Measurements from ENCODE around the gene CLEC2A.
"Not testable (repeated sequence)": the region's sequence is repeated elsewhere in the genome, so short reads cannot be mapped to it uniquely, and the experiment has no call there.

The CLEC2A gene

DNA sequence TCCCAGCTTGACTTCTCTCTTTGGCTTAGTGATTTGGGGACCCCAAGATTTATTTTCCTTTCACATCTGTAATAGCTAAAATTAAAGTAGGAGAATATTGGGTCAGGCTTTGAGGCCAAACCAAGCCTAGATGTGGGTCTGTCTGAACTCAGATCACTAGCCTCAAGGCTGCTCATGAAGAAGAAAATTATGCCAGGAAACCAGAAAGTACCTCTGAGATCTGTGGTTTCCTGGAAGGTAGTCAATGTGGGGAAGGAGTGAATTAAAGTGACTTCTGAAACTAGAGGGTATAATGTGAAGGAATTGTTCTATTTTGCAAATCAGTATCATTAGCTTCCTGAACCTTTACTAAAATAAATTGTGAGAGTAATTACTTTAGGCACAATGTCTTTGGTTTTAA is 25.7 kb upstream of the CLEC2A start:
- Histone ChIP-seq H3K4me1 (ENCODE audit: control insufficient read depth, low read depth, low read length) (peaks cover 2% of the 10 kb centered on the region), H2AK5ac (ENCODE audit: low read length) (no peak overlapping the region), H3K79me1 (ENCODE audit: low read length) (no peaks in the 10 kb centered on the region), H2BK5ac (ENCODE audit: low read length) (no peak overlapping the region), H3K27ac (ENCODE audit: low read depth, low read length) (no peak overlapping the region), H4K8ac (ENCODE audit: low read depth, low read length) (no peak overlapping the region), H3K27me3 (ENCODE audit: insufficient read depth, low read length, poor library complexity) (no peaks in the 10 kb centered on the region), H3K79me2 (ENCODE audit: control insufficient read depth, insufficient read depth, low read length) (no peaks in the 10 kb centered on the region), H3K18ac (ENCODE audit: low read length) (no peak overlapping the region), H3K9ac (ENCODE audit: low read length) (no peak overlapping the region), H3K56ac (ENCODE audit: low read length) (no peak overlapping the region), H2BK15ac (replicated peaks; ENCODE audit: low read depth) (no peak overlapping the region), H3K4me3 (ENCODE audit: low read length) (no peak overlapping the region), H3K4ac (ENCODE audit: low read depth, low read length) (no peak overlapping the region), H3K4me2 (ENCODE audit: low read length) (no peak overlapping the region), H2BK120ac (ENCODE audit: low read depth, low read length) (no peak overlapping the region), H4K5ac (ENCODE audit: low read length) (no peak overlapping the region), H3K36me3 (ENCODE audit: control insufficient read depth, insufficient read depth, low read length) (no peaks in the 10 kb centered on the region), H3K23ac (ENCODE audit: low read length) (no peak overlapping the region)
- DNase-seq = no peak

DNA sequence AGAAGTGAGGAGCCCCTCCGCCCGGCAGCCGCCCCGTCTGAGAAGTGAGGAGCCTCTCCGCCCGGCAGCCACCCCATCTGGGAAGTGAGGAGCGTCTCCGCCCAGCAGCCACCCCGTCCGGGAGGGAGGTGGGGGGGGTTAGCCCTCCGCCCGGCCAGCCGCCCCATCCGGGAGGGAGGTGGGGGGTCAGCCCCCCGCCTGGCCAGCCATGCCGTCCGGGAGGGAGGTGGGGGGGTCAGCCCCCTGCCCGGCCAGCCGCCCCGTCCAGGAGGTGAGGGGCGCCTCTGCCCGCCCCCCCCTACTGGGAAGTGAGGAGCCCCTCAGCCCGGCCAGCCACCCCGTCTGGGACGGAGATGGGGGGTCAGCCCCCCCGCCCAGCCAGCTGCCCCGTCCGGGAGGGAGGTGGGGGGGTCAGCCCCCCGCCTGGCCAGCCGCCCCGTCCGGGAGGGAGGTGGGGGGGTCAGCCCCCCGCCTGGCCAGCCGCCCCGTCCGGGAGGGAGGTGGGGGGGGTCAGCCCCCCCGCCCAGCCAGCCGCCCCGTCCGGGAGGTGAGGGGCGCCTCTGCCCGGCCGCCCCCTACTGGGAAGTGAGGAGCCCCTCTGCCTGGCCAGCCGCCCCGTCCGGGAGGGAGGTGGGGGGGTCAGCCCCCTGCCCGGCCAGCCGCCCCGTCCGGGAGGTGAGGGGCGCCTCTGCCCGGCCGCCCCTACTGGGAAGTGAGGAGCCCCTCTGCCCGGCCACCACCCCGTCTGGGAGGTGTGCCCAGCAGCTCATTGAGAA is 21.0 kb upstream of the CLEC2A start:
- H3K18ac ChIP-seq (ENCODE audit: low read length); H2BK120ac ChIP-seq (ENCODE audit: low read depth, low read length); H3K36me3 ChIP-seq (ENCODE audit: control insufficient read depth, insufficient read depth, low read length); H3K79me1 ChIP-seq (ENCODE audit: low read length); H3K4me2 ChIP-seq (ENCODE audit: low read length); H2AK5ac ChIP-seq (ENCODE audit: low read length); H2BK15ac ChIP-seq (replicated peaks; ENCODE audit: low read depth); H3K27ac ChIP-seq (ENCODE audit: low read depth, low read length); H3K4me3 ChIP-seq (ENCODE audit: low read length); H3K4ac ChIP-seq (ENCODE audit: low read depth, low read length); H4K8ac ChIP-seq (ENCODE audit: low read depth, low read length); H3K9ac ChIP-seq (ENCODE audit: low read length); H3K56ac ChIP-seq (ENCODE audit: low read length); H4K5ac ChIP-seq (ENCODE audit: low read length); H3K23ac ChIP-seq (ENCODE audit: low read length); H3K27me3 ChIP-seq (ENCODE audit: insufficient read depth, low read length, poor library complexity); H2BK5ac ChIP-seq (ENCODE audit: low read length); H3K79me2 ChIP-seq (ENCODE audit: control insufficient read depth, insufficient read depth, low read length); H3K4me1 ChIP-seq (ENCODE audit: control insufficient read depth, low read depth, low read length); DNase-seq: not testable (repeated sequence)
- no CpG with 5 or more reads among the region's 55 CpGs for WGBS (ENCODE audit: extremely low coverage, insufficient coverage, low lambda C conversion rate)

DNA sequence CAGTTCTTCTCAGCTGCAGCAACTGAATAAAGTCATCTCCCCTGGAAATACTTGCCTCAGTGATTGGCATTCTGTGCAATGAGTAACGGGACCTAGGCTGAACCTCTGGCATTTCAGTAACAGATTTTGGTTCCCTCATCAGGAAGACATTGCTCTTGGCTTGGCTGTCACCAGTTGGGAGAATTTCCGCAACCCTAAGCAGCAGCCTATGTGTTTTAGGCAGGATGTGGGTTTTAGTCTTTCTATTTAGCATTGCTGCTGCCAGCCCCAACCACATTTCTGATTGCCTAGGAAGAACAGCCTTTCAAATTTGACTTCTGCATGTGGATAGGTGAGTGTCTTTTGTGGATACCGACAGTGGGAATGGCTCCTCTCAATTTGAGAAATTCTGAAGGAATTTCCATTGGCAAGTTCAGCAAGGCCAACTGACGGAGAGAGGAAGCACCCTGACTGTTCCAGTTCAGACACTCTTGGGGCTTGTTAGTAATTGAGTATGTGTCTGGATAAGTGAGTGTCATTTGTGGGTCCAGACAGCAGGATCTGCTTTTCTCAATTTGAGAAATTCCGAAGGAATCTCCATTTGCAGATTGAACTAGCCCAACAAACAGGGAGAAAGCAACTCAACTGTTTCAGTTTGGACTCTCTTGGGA is 19.0 kb upstream of the CLEC2A start:
- Histone ChIP-seq H3K4me2 (ENCODE audit: low read length) (no peak overlapping the region), H3K23ac (ENCODE audit: low read length) (no peak overlapping the region), H3K4me3 (ENCODE audit: low read length) (no peak overlapping the region), H2AK5ac (ENCODE audit: low read length) (no peak overlapping the region), H3K4me1 (ENCODE audit: control insufficient read depth, low read depth, low read length) (no peaks in the 10 kb centered on the region), H3K79me1 (ENCODE audit: low read length) (no peaks in the 10 kb centered on the region), H3K27me3 (ENCODE audit: insufficient read depth, low read length, poor library complexity) (no peaks in the 10 kb centered on the region), H2BK5ac (ENCODE audit: low read length) (no peak overlapping the region), H3K4ac (ENCODE audit: low read depth, low read length) (no peak overlapping the region), H2BK120ac (ENCODE audit: low read depth, low read length) (no peak overlapping the region), H3K36me3 (ENCODE audit: control insufficient read depth, insufficient read depth, low read length) (no peaks in the 10 kb centered on the region), H3K9ac (ENCODE audit: low read length) (no peak overlapping the region), H3K56ac (ENCODE audit: low read length) (no peak overlapping the region), H4K5ac (ENCODE audit: low read length) (no peak overlapping the region), H3K18ac (ENCODE audit: low read length) (no peak overlapping the region), H4K8ac (ENCODE audit: low read depth, low read length) (no peak overlapping the region), H3K27ac (ENCODE audit: low read depth, low read length) (no peak overlapping the region), H3K79me2 (ENCODE audit: control insufficient read depth, insufficient read depth, low read length) (no peaks in the 10 kb centered on the region), H2BK15ac (replicated peaks; ENCODE audit: low read depth) (no peak overlapping the region)
- DNase-seq = no peak
- no CpG with 5 or more reads among the region's 5 CpGs for WGBS (ENCODE audit: extremely low coverage, insufficient coverage, low lambda C conversion rate)

GRCh38 chr12:9948606-9949296 is 16.6 kb upstream of the CLEC2A start:
- no CpG with 5 or more reads among the region's 3 CpGs for WGBS (ENCODE audit: extremely low coverage, insufficient coverage, low lambda C conversion rate)
- H3K27ac ChIP-seq (ENCODE audit: low read depth, low read length) = no peak overlapping the region
- no peak for DNase-seq
- H3K9ac ChIP-seq (ENCODE audit: low read length) = no peak overlapping the region
- H3K79me1 ChIP-seq (ENCODE audit: low read length) = no peaks in the 10 kb centered on the region
- H2BK5ac ChIP-seq (ENCODE audit: low read length) = no peak overlapping the region
- no peak overlapping the region for H3K56ac ChIP-seq (ENCODE audit: low read length)
- no peak overlapping the region for H2BK15ac ChIP-seq (replicated peaks; ENCODE audit: low read depth)
- H4K5ac ChIP-seq (ENCODE audit: low read length) = no peak overlapping the region
- H3K18ac ChIP-seq (ENCODE audit: low read length) = no peak overlapping the region
- no peak overlapping the region for H4K8ac ChIP-seq (ENCODE audit: low read depth, low read length)
- H3K4me1 ChIP-seq (ENCODE audit: control insufficient read depth, low read depth, low read length) = no peaks in the 10 kb centered on the region
- H3K23ac ChIP-seq (ENCODE audit: low read length) = no peak overlapping the region
- H2BK120ac ChIP-seq (ENCODE audit: low read depth, low read length) = no peak overlapping the region
- H3K36me3 ChIP-seq (ENCODE audit: control insufficient read depth, insufficient read depth, low read length) = no peaks in the 10 kb centered on the region
- H3K4me2 ChIP-seq (ENCODE audit: low read length) = no peak overlapping the region
- H3K27me3 ChIP-seq (ENCODE audit: insufficient read depth, low read length, poor library complexity) = no peaks in the 10 kb centered on the region
- no peak overlapping the region for H3K4ac ChIP-seq (ENCODE audit: low read depth, low read length)
- H3K79me2 ChIP-seq (ENCODE audit: control insufficient read depth, insufficient read depth, low read length) = no peaks in the 10 kb centered on the region
- no peak overlapping the region for H2AK5ac ChIP-seq (ENCODE audit: low read length)
- no peak overlapping the region for H3K4me3 ChIP-seq (ENCODE audit: low read length)

DNA sequence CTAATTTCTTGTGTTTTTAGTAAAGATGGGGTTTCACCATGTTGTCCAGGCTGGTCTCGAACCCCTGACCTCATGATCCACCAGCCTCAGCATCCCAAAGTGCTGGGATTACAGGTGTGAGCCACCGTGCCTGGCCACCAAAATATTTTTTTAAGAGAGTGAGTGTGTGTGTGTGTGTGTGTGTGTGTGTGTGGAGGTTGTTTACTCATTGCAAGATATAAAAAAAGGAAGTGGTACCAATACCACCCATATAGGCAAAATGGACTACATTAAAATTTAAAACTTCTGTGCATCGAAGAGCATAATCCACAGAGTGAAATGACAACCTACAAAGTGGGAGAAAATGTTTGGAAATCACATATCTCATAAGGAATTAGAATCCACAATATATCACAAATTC is 15.5 kb upstream of the CLEC2A start:
- no peak overlapping the region for H3K27ac ChIP-seq (ENCODE audit: low read depth, low read length)
- H4K5ac ChIP-seq (ENCODE audit: low read length) = no peak overlapping the region
- no peak overlapping the region for H3K4me2 ChIP-seq (ENCODE audit: low read length)
- no peaks in the 10 kb centered on the region for H3K79me2 ChIP-seq (ENCODE audit: control insufficient read depth, insufficient read depth, low read length)
- no peak for DNase-seq
- no peak overlapping the region for H2AK5ac ChIP-seq (ENCODE audit: low read length)
- H3K36me3 ChIP-seq (ENCODE audit: control insufficient read depth, insufficient read depth, low read length) = no peaks in the 10 kb centered on the region
- no peak overlapping the region for H3K4me3 ChIP-seq (ENCODE audit: low read length)
- no peak overlapping the region for H3K4ac ChIP-seq (ENCODE audit: low read depth, low read length)
- H2BK5ac ChIP-seq (ENCODE audit: low read length) = no peak overlapping the region
- no peak overlapping the region for H4K8ac ChIP-seq (ENCODE audit: low read depth, low read length)
- H3K18ac ChIP-seq (ENCODE audit: low read length) = no peak overlapping the region
- no peak overlapping the region for H2BK120ac ChIP-seq (ENCODE audit: low read depth, low read length)
- no peaks in the 10 kb centered on the region for H3K79me1 ChIP-seq (ENCODE audit: low read length)
- no peaks in the 10 kb centered on the region for H3K4me1 ChIP-seq (ENCODE audit: control insufficient read depth, low read depth, low read length)
- no peaks in the 10 kb centered on the region for H3K27me3 ChIP-seq (ENCODE audit: insufficient read depth, low read length, poor library complexity)
- H3K23ac ChIP-seq (ENCODE audit: low read length) = no peak overlapping the region
- no peak overlapping the region for H2BK15ac ChIP-seq (replicated peaks; ENCODE audit: low read depth)
- no CpG with 5 or more reads among the region's 3 CpGs for WGBS (ENCODE audit: extremely low coverage, insufficient coverage, low lambda C conversion rate)
- H3K9ac ChIP-seq (ENCODE audit: low read length) = no peak overlapping the region
- no peak overlapping the region for H3K56ac ChIP-seq (ENCODE audit: low read length)
